IMR-90 (cell line): Measurements from ENCODE around the gene PADI1. TPM values are rescaled to one million over a fixed set of nuclear protein-coding genes. Genes with fewer than 3 reads are reported as not detected.

Experiments used
- ATAC-seq: fragments of 200-7000 bp; cut with Tn5 transposase; 2 replicates; pipeline ENCODE4 v1.9.1; 2020; ENCODE audit warnings: low read depth, mild to moderate bottlenecking, moderate library complexity
- BruUV-seq: library from RNA; stranded (reverse); fragments of 400-500 nt; replicated peaks from 2 replicates; lab custom pipeline; 2021; lab: Mats Ljungman, UMichigan
- CTCF ChIA-PET: fragments of 300-600 bp; formaldehyde crosslinking; extraction: SDS; loops from one replicate; lab custom pipeline; 2021; ENCODE audit warnings: antibody characterized with exemption; lab: Yijun Ruan, JAX
- POLR2A ChIA-PET: fragments of 300-600 bp; sonication (Branson Sonifier 250); formaldehyde crosslinking; loops from one replicate; lab custom pipeline; 2022; ENCODE audit warnings: antibody characterized with exemption; ENCODE audit not compliant: unreplicated experiment; lab: Charles Lee
- DNase-seq: peaks from one replicate; pipeline ENCODE4 v3.0.0; 2013
- H2AFZ ChIP-seq: replicated peaks from 2 replicates; pipeline ENCODE3; 2013; ENCODE audit warnings: low read length, mild to moderate bottlenecking; ENCODE audit not compliant: poor library complexity
- H2AK5ac ChIP-seq: 2 replicates; pipeline ENCODE4 v1.6.1; 2013; ENCODE audit warnings: low read depth, low read length, inconsistent platforms
- H2AK9ac ChIP-seq: replicated peaks from 2 replicates; pipeline ENCODE3; 2013; ENCODE audit warnings: mild to moderate bottlenecking, low read depth, low read length, moderate library complexity; ENCODE audit not compliant: poor library complexity
- H2BK120ac ChIP-seq: 2 replicates; pipeline ENCODE4 v1.6.1; 2013; ENCODE audit warnings: low read depth, low read length, inconsistent platforms
- H2BK15ac ChIP-seq: 3 replicates; pipeline ENCODE4 v1.6.1; 2013; ENCODE audit warnings: low read depth, low read length, inconsistent platforms
- H2BK20ac ChIP-seq: 2 replicates; pipeline ENCODE4 v1.6.1; 2013; ENCODE audit warnings: low read depth, mild to moderate bottlenecking, inconsistent platforms, low read length, moderate library complexity
- H2BK5ac ChIP-seq: 2 replicates; pipeline ENCODE4 v1.6.1; 2013; ENCODE audit warnings: mild to moderate bottlenecking, low read depth, low read length, inconsistent platforms; ENCODE audit not compliant: poor library complexity, severe bottlenecking
- H3K14ac ChIP-seq: replicated peaks from 2 replicates; pipeline ENCODE4 v1.6.1; 2013; ENCODE audit warnings: low read depth, low read length, inconsistent platforms
- H3K18ac ChIP-seq: 2 replicates; pipeline ENCODE4 v1.6.1; 2013; ENCODE audit warnings: low read depth, low read length, control low read depth
- H3K23ac ChIP-seq: 2 replicates; pipeline ENCODE4 v1.6.1; 2013; ENCODE audit warnings: low read depth, low read length, inconsistent platforms
- H3K27ac ChIP-seq: 2 replicates; pipeline ENCODE4 v1.5.1; 2013; ENCODE audit warnings: mild to moderate bottlenecking, control low read depth, low read length; ENCODE audit not compliant: insufficient read depth
- H3K27me3 ChIP-seq: 2 replicates; pipeline ENCODE4 v1.6.1; 2013; ENCODE audit warnings: low read length; ENCODE audit not compliant: control insufficient read depth, insufficient read depth
- H3K36me3 ChIP-seq: 2 replicates; pipeline ENCODE4 v1.6.1; 2013; ENCODE audit warnings: low read length, mixed read lengths; ENCODE audit not compliant: control insufficient read depth, insufficient read depth
- H3K4ac ChIP-seq: 2 replicates; pipeline ENCODE4 v1.6.1; 2013; ENCODE audit warnings: low read depth, low read length, inconsistent platforms
- H3K4me1 ChIP-seq: 2 replicates; pipeline ENCODE4 v1.6.1; 2013; ENCODE audit warnings: low read length, mixed read lengths; ENCODE audit not compliant: control insufficient read depth, insufficient read depth
- H3K4me2 ChIP-seq: 2 replicates; pipeline ENCODE4 v1.6.1; 2013; ENCODE audit warnings: low read depth, mild to moderate bottlenecking, control low read depth, low read length, moderate library complexity
- H3K4me3 ChIP-seq: 2 replicates; pipeline ENCODE4 v1.5.1; 2013; ENCODE audit warnings: low read depth, mild to moderate bottlenecking, control low read depth, low read length, moderate library complexity; ENCODE audit not compliant: insufficient read depth
- H3K56ac ChIP-seq: 2 replicates; pipeline ENCODE4 v1.6.1; 2013; ENCODE audit warnings: low read length, inconsistent platforms; ENCODE audit not compliant: insufficient read depth; ENCODE audit errors: extremely low read depth
- H3K79me1 ChIP-seq, 2 experiments: 2 replicates each; pipeline ENCODE4 v1.6.1; 2013; ENCODE audit warnings: low read length in 2 of 2, inconsistent platforms in 1 of 2, low read depth in 1 of 2
- H3K9ac ChIP-seq: 2 replicates; pipeline ENCODE4 v1.6.1; 2013; ENCODE audit warnings: low read depth, low read length, control low read depth
- H3K9me1 ChIP-seq: 2 replicates; pipeline ENCODE4 v1.6.1; 2013; ENCODE audit warnings: low read length, inconsistent platforms; ENCODE audit not compliant: insufficient read depth
- H3K9me3 ChIP-seq: 2 replicates; pipeline ENCODE4 v1.6.1; 2013; ENCODE audit warnings: low read length; ENCODE audit not compliant: control insufficient read depth, insufficient read depth
- H4K20me1 ChIP-seq: 2 replicates; pipeline ENCODE4 v1.6.1; 2013; ENCODE audit warnings: low read length, inconsistent platforms; ENCODE audit not compliant: insufficient read depth
- H4K5ac ChIP-seq: 2 replicates; pipeline ENCODE4 v1.6.1; 2013; ENCODE audit warnings: mild to moderate bottlenecking, low read depth, low read length, control low read depth
- H4K8ac ChIP-seq, 2 experiments: 2 replicates each; pipeline ENCODE4 v1.6.1; 2013; ENCODE audit warnings: low read depth in 2 of 2, low read length in 2 of 2, control low read depth in 1 of 2, inconsistent platforms in 1 of 2
- H4K91ac ChIP-seq: 2 replicates; pipeline ENCODE4 v1.6.1; 2013; ENCODE audit warnings: low read depth, low read length, inconsistent platforms; ENCODE audit not compliant: insufficient read depth
- ELK1 ChIP-seq: fragments of 150-350 bp; IDR thresholded peaks from 2 replicates; pipeline ENCODE4 v1.6.1; 2016; ENCODE audit warnings: low read depth, mild to moderate bottlenecking, low read length, moderate library complexity, borderline replicate concordance
- FOS ChIP-seq: fragments of 150-350 bp; IDR thresholded peaks from 2 replicates; pipeline ENCODE4 v1.6.1; 2016; ENCODE audit warnings: low read depth, low read length
- NFE2L2 ChIP-seq: fragments of 150-350 bp; IDR thresholded peaks from 2 replicates; pipeline ENCODE4 v1.6.1; 2016; ENCODE audit warnings: low read depth, mild to moderate bottlenecking, low read length
- RFX5 ChIP-seq: IDR thresholded peaks from 2 replicates; pipeline ENCODE4 v1.8.0; 2012; ENCODE audit warnings: low read depth, mild to moderate bottlenecking, low read length, moderate library complexity
- WGBS, 2 experiments: methylation state at CpG; one replicate each; pipeline versions ENCODE4 v1.1.5 to v1.1.7; 2013; ENCODE audit warnings: missing lambda C conversion rate in 2 of 2; ENCODE audit not compliant: insufficient read length in 1 of 2; ENCODE audit errors: extremely low coverage in 2 of 2; 5-methylcytosine and 5-hydroxymethylcytosine counted together
- dilution Hi-C: fragments of 300-500 bp; cut with HindIII; formaldehyde crosslinking; loops from one replicate; pipeline ENCODE4 v1.14.3; 2018; ENCODE audit warnings: low sequenced_read_pairs; ENCODE audit not compliant: unreplicated experiment
- in situ Hi-C: fragments of 300-500 bp; cut with MboI; formaldehyde crosslinking; loops from 3 replicates; pipeline ENCODE4 v1.14.3; 2019; ENCODE audit warnings: low sequenced_read_pairs, inconsistent platforms, mixed read lengths
- intact Hi-C: fragments of 100-400 bp; cut with micrococcal nuclease; formaldehyde crosslinking; loops from 2 replicates; pipeline ENCODE4 v1.10.0; 2022
- polyA plus RNA-seq, 3 experiments: library from polyadenylated mRNA; depleted of rRNA; stranded (reverse); fragments of >200 nt; gene quantifications; 2 replicates each; pipeline ENCODE4 v1.2.3, GENCODE V29; 2012; ENCODE audit warnings: low replicate concordance in 1 of 3
- total RNA-seq: library from RNA; depleted of rRNA; stranded (reverse); fragments of >200 nt; gene quantifications from 2 replicates; pipeline ENCODE4 v1.2.3, GENCODE V29; 2012

The PADI1 gene
- total and polyA plus RNA-seq, 2 of the 4 experiments (the other 2 are of a cell fraction), result 0.17 TPM; not detected in 1

GRCh38 chr1:17230671-17231310, 25.9 kb downstream of the PADI1 start:
- no peak for TF ChIP-seq NFE2L2
- no peak for TF ChIP-seq RFX5
- TF ChIP-seq FOS, result no peak
- TF ChIP-seq ELK1, result no peak
- Histone ChIP-seq H3K9me3 (no peaks in the 10 kb centered on the region), H2BK15ac (peak overlapping the region; percentile 82; the same call in 1 of the 3 replicates), H3K79me1 (no peaks in the 10 kb centered on the region), H3K27me3 (no peaks in the 10 kb centered on the region), H3K14ac (no peak overlapping the region), H4K8ac (no peak overlapping the region), H3K4me2 (no peak overlapping the region), H3K23ac (no peak overlapping the region), H2AK9ac (peak overlapping the region; percentile 78), H3K4me3 (no peak overlapping the region), H2AK5ac (0 out of 2 replicates have a peak overlapping the region, but pooled peaks have one; percentile 43), H4K5ac (no peak overlapping the region), H3K18ac (no peak overlapping the region), H2BK5ac (no peak overlapping the region), H3K36me3 (no peaks in the 10 kb centered on the region), H3K4me1 (peaks cover 13% of the 10 kb centered on the region), H3K56ac (no peak overlapping the region), H4K20me1 (0 out of 2 replicates have a peak, but pooled peaks cover 3% of the 10 kb centered on the region), H2AFZ (no peak overlapping the region), H3K9ac (no peak overlapping the region), H3K27ac (no peak overlapping the region), H4K91ac (no peak overlapping the region), H3K4ac (peak overlapping the region; percentile 52), H2BK20ac (no peak overlapping the region; the same call in 1 of the 2 replicates), H2BK120ac (peak overlapping the region; percentile 3; the same call in 1 of the 2 replicates), H3K9me1 (peaks cover 9% of the 10 kb centered on the region)
- ATAC-seq, result no peak
- ChIA-PET CTCF (no interaction called here), POLR2A (no interaction called here)
- in situ Hi-C loops (loop anchor here (5.0 kb wide), 1 partner anchor 173 kb away; no protein-coding TSS in a partner anchor), intact Hi-C loops (no loop called here), dilution Hi-C loops (no loop called here)
- no peak for DNase-seq
- no TSS peak for BruUV-seq
- WGBS, 2 experiments, result 69% methylated on average over 4 of the region's 8 CpGs; no CpG with 5 or more reads in 1 of the 2 experiments
